Measurements from ENCODE around the gene ABTB2. TPM values are rescaled to one million over a fixed set of nuclear protein-coding genes. Genes with fewer than 3 reads are reported as not detected.

Gene ABTB2
- polyA plus RNA-seq, 1 donor (not counting 4 experiments of a cell fraction or from before 2014, with no cell fraction given): 1.0 TPM

DNA sequence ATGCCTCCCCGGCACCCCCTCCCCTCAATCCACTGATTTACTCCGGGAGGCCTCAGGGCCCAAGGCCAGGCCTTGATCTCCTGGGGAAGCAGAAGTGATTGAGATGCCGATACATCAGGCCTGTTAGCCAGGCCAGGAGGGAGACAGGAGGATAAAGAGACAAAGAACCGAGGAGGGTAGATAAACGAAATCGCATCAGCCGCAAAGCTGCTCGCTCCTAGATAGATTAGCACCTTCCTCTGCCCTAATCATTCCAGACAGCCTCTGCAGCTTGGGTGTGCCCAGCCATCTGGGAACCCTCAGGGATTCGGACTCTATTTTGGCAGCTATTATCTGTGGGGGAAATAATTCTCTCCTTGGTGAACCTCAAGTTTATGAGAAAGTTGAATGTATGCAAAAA, 121.2 kb downstream of the ABTB2 start:
- FAIRE-seq (no peak), DNase-seq (ENCODE audit: low read depth, low spot score) (no peak)
- no peak overlapping the region for H3K4me2 ChIP-seq (ENCODE audit: control insufficient read depth, extremely low read depth, insufficient read depth, low read depth, low read length)
- H3K79me2 ChIP-seq (ENCODE audit: control insufficient read depth, insufficient read depth, low read length): no peaks in the 10 kb centered on the region
- H3K9me1 ChIP-seq (ENCODE audit: control insufficient read depth, extremely low read depth, insufficient read depth, low read length): peaks cover 3% of the 10 kb centered on the region
- H3K36me3 ChIP-seq (ENCODE audit: control insufficient read depth in 2 of 2, extremely low read depth in 1 of 2, insufficient read depth in 2 of 2, low read length in 2 of 2): no peaks in the 10 kb centered on the region
- no peak overlapping the region for H3K27ac ChIP-seq (ENCODE audit: control insufficient read depth, insufficient read depth, low read length)
- peaks cover 10% of the 10 kb centered on the region for H3K4me1 ChIP-seq (ENCODE audit: control insufficient read depth, extremely low read depth, insufficient read depth, low read length)
- TF ChIP-seq EZH2 (IDR thresholded peaks at IDR 0.05; ENCODE audit: low read length): no peak
- TF ChIP-seq, protein P1, sequence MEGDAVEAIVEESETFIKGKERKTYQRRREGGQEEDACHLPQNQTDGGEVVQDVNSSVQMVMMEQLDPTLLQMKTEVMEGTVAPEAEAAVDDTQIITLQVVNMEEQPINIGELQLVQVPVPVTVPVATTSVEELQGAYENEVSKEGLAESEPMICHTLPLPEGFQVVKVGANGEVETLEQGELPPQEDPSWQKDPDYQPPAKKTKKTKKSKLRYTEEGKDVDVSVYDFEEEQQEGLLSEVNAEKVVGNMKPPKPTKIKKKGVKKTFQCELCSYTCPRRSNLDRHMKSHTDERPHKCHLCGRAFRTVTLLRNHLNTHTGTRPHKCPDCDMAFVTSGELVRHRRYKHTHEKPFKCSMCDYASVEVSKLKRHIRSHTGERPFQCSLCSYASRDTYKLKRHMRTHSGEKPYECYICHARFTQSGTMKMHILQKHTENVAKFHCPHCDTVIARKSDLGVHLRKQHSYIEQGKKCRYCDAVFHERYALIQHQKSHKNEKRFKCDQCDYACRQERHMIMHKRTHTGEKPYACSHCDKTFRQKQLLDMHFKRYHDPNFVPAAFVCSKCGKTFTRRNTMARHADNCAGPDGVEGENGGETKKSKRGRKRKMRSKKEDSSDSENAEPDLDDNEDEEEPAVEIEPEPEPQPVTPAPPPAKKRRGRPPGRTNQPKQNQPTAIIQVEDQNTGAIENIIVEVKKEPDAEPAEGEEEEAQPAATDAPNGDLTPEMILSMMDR (optimal IDR thresholded peaks at IDR 0.05 in 1 of 3, IDR thresholded peaks at IDR 0.05 in 1 of 3, conservative IDR thresholded peaks at IDR 0.05 in 1 of 3; ENCODE audit: extremely low read depth in 1 of 3, insufficient read depth in 2 of 3, low read length in 3 of 3): no peak
- H4K20me1 ChIP-seq (ENCODE audit: control insufficient read depth, extremely low read depth, insufficient read depth, low read length): no peaks in the 10 kb centered on the region
- dilution Hi-C loops (cut with MboI; ENCODE audit: extremely low pct_ligation_motif_present, low sequenced_read_pairs): no loop called here
- no peak overlapping the region for H3K4me3 ChIP-seq (ENCODE audit: control insufficient read depth in 2 of 3, extremely low read depth in 1 of 3, insufficient read depth in 2 of 3, low read depth in 1 of 3, low read length in 3 of 3)
- H3K27me3 ChIP-seq (ENCODE audit: control insufficient read depth, extremely low read depth, insufficient read depth, low read length): no peaks in the 10 kb centered on the region
- no peaks in the 10 kb centered on the region for H3K9me3 ChIP-seq (ENCODE audit: control insufficient read depth, low read depth, low read length)
- H3K9ac ChIP-seq (ENCODE audit: control insufficient read depth, extremely low read depth, insufficient read depth, low read length): no peak overlapping the region
- no peak overlapping the region for H2AFZ ChIP-seq (ENCODE audit: control insufficient read depth, low read length)

DNA sequence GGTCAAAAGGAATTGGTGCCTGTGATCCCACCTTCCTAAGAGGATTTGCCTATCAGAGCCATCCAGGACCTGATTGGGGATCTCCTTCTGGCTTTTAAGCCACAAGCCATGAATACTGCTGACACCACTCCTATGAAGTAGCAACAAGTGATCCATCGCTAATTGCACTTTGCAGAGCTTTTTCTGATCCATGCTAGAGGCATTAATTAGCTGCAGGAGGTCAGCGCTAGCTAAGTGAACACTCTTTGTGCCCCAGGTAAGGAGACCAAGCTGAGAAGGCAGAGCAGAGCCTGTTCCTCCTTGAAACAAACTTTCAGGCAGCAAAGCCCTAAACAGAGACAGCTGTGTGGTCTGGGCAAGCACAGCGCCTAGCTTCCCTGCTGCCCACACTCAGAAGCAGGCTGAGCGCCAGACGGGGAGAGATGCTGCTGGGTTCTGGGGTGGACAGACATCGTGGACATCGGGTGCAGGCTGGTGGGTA, 122.2 kb downstream of the ABTB2 start:
- TF ChIP-seq EZH2 (IDR thresholded peaks at IDR 0.05; ENCODE audit: low read length): no peak
- TF ChIP-seq, protein P1 (optimal IDR thresholded peaks at IDR 0.05 in 1 of 3, IDR thresholded peaks at IDR 0.05 in 1 of 3, conservative IDR thresholded peaks at IDR 0.05 in 1 of 3; ENCODE audit: extremely low read depth in 1 of 3, insufficient read depth in 2 of 3, low read length in 3 of 3): no peak
- H3K27ac ChIP-seq (ENCODE audit: control insufficient read depth, insufficient read depth, low read length): no peak overlapping the region
- FAIRE-seq (no peak), DNase-seq (ENCODE audit: low read depth, low spot score) (no peak)
- no peaks in the 10 kb centered on the region for H3K9me3 ChIP-seq (ENCODE audit: control insufficient read depth, low read depth, low read length)
- no peaks in the 10 kb centered on the region for H3K79me2 ChIP-seq (ENCODE audit: control insufficient read depth, insufficient read depth, low read length)
- no peaks in the 10 kb centered on the region for H4K20me1 ChIP-seq (ENCODE audit: control insufficient read depth, extremely low read depth, insufficient read depth, low read length)
- no peaks in the 10 kb centered on the region for H3K36me3 ChIP-seq (ENCODE audit: control insufficient read depth in 2 of 2, extremely low read depth in 1 of 2, insufficient read depth in 2 of 2, low read length in 2 of 2)
- no peak overlapping the region for H3K9ac ChIP-seq (ENCODE audit: control insufficient read depth, extremely low read depth, insufficient read depth, low read length)
- H3K4me1 ChIP-seq (ENCODE audit: control insufficient read depth, extremely low read depth, insufficient read depth, low read length): peaks cover 10% of the 10 kb centered on the region
- dilution Hi-C loops (cut with MboI; ENCODE audit: extremely low pct_ligation_motif_present, low sequenced_read_pairs): no loop called here
- no peak overlapping the region for H3K4me3 ChIP-seq (ENCODE audit: control insufficient read depth in 2 of 3, extremely low read depth in 1 of 3, insufficient read depth in 2 of 3, low read depth in 1 of 3, low read length in 3 of 3)
- H3K9me1 ChIP-seq (ENCODE audit: control insufficient read depth, extremely low read depth, insufficient read depth, low read length): peaks cover 3% of the 10 kb centered on the region
- H3K27me3 ChIP-seq (ENCODE audit: control insufficient read depth, extremely low read depth, insufficient read depth, low read length): no peaks in the 10 kb centered on the region
- H3K4me2 ChIP-seq (ENCODE audit: control insufficient read depth, extremely low read depth, insufficient read depth, low read depth, low read length): no peak overlapping the region
- H2AFZ ChIP-seq (ENCODE audit: control insufficient read depth, low read length): no peak overlapping the region

Measured in keratinocyte (primary cell).